Mesendoderm (in vitro differentiated cells): ENCODE measurements around the gene CDC16.

ENCODE experiments used
- DNase-seq: peaks from one replicate; pipeline ENCODE4 v3.0.0; 2013
- H2AK5ac ChIP-seq: 2 replicates; pipeline ENCODE4 v1.6.1; 2013; ENCODE audit warnings: low read length, inconsistent platforms
- H2BK120ac ChIP-seq: 2 replicates; pipeline ENCODE4 v1.6.1; 2013; ENCODE audit warnings: low read depth, mild to moderate bottlenecking, low read length, moderate library complexity, mixed read lengths
- H2BK15ac ChIP-seq: replicated peaks from 2 replicates; pipeline ENCODE4 v1.6.1; 2013; ENCODE audit warnings: low read depth, mild to moderate bottlenecking, moderate library complexity
- H2BK5ac ChIP-seq: 2 replicates; pipeline ENCODE4 v1.6.1; 2013; ENCODE audit warnings: low read length, inconsistent platforms
- H3K18ac ChIP-seq: 2 replicates; pipeline ENCODE4 v1.6.1; 2013; ENCODE audit warnings: mild to moderate bottlenecking, low read length, mixed read lengths
- H3K23ac ChIP-seq: one replicate; pipeline ENCODE4 v1.6.1; 2013; ENCODE audit warnings: low read length
- H3K27ac ChIP-seq: 2 replicates; pipeline ENCODE4 v1.5.1; 2013; ENCODE audit warnings: low read depth, mild to moderate bottlenecking, inconsistent platforms, low read length, moderate library complexity
- H3K27me3 ChIP-seq: 2 replicates; pipeline ENCODE4 v1.6.1; 2013; ENCODE audit warnings: low read length, control low read depth, mild to moderate bottlenecking, inconsistent platforms; ENCODE audit not compliant: insufficient read depth, poor library complexity
- H3K36me3 ChIP-seq: 2 replicates; pipeline ENCODE4 v1.6.1; 2013; ENCODE audit warnings: low read length, inconsistent platforms; ENCODE audit not compliant: control insufficient read depth, insufficient read depth
- H3K4ac ChIP-seq: one replicate; pipeline ENCODE4 v1.6.1; 2013; ENCODE audit warnings: low read depth, mild to moderate bottlenecking, low read length, moderate library complexity
- H3K4me1 ChIP-seq: 2 replicates; pipeline ENCODE4 v1.6.1; 2013; ENCODE audit warnings: low read depth, low read length, inconsistent platforms; ENCODE audit not compliant: control insufficient read depth
- H3K4me2 ChIP-seq: 2 replicates; pipeline ENCODE4 v1.6.1; 2013; ENCODE audit warnings: low read length
- H3K4me3 ChIP-seq: 2 replicates; pipeline ENCODE4 v1.5.1; 2013; ENCODE audit warnings: mild to moderate bottlenecking, low read length
- H3K56ac ChIP-seq: one replicate; pipeline ENCODE4 v1.6.1; 2013; ENCODE audit warnings: low read length
- H3K79me1 ChIP-seq: 2 replicates; pipeline ENCODE4 v1.6.1; 2013; ENCODE audit warnings: low read length, inconsistent platforms
- H3K79me2 ChIP-seq: 2 replicates; pipeline ENCODE4 v1.6.1; 2013; ENCODE audit warnings: mild to moderate bottlenecking, low read length; ENCODE audit not compliant: control insufficient read depth, insufficient read depth
- H3K9ac ChIP-seq: 2 replicates; pipeline ENCODE4 v1.6.1; 2013; ENCODE audit warnings: low read length, inconsistent platforms
- H4K5ac ChIP-seq: one replicate; pipeline ENCODE4 v1.6.1; 2013; ENCODE audit warnings: low read length
- H4K8ac ChIP-seq: one replicate; pipeline ENCODE4 v1.6.1; 2013; ENCODE audit warnings: low read depth, mild to moderate bottlenecking, control low read depth, low read length, moderate library complexity
- WGBS: extraction: QIAGEN DNeasy Blood & Tissue Kit; methylation state at CpG from one replicate; pipeline ENCODE4 v1.1.7; 2013; ENCODE audit warnings: low lambda C conversion rate, missing lambda C conversion rate; ENCODE audit not compliant: insufficient coverage; ENCODE audit errors: extremely low coverage; 5-methylcytosine and 5-hydroxymethylcytosine counted together

Gene CDC16

GRCh38 chr13:114264886-114265611 lies 30.4 kb downstream of the CDC16 start:
- Histone ChIP-seq H3K4me3 (no peak overlapping the region), H4K8ac (no peak overlapping the region), H2AK5ac (no peak overlapping the region), H2BK120ac (no peak overlapping the region), H3K4me2 (no peak overlapping the region), H3K79me1 (peaks cover 2% of the 10 kb centered on the region), H3K79me2 (no peaks in the 10 kb centered on the region), H3K36me3 (peaks cover 12% of the 10 kb centered on the region), H4K5ac (no peak overlapping the region), H3K9ac (no peak overlapping the region), H3K4me1 (peaks cover 2% of the 10 kb centered on the region), H3K27ac (no peak overlapping the region), H3K23ac (no peak overlapping the region), H3K56ac (no peak overlapping the region), H3K27me3 (no peaks in the 10 kb centered on the region), H3K18ac (no peak overlapping the region), H2BK5ac (no peak overlapping the region), H2BK15ac (no peak overlapping the region), H3K4ac (no peak overlapping the region)
- no CpG with 5 or more reads among the region's 8 CpGs for WGBS
- no peak for DNase-seq

- no peak overlapping the region for H2BK15ac ChIP-seq
- no peak overlapping the region for H4K8ac ChIP-seq
- peaks cover 12% of the 10 kb centered on the region for H3K36me3 ChIP-seq
- no peak overlapping the region for H2BK5ac ChIP-seq
- H3K27me3 ChIP-seq, result no peaks in the 10 kb centered on the region
- no peak overlapping the region for H4K5ac ChIP-seq
- WGBS, result no CpG with 5 or more reads among the region's 5 CpGs
- H3K23ac ChIP-seq, result no peak overlapping the region
- H2BK120ac ChIP-seq, result no peak overlapping the region
- no peak for DNase-seq
- no peak overlapping the region for H3K9ac ChIP-seq
- no peak overlapping the region for H3K4me3 ChIP-seq
- no peaks in the 10 kb centered on the region for H3K79me2 ChIP-seq
- H3K79me1 ChIP-seq, result no peaks in the 10 kb centered on the region
- H3K4me1 ChIP-seq, result no peaks in the 10 kb centered on the region
- H3K4me2 ChIP-seq, result no peak overlapping the region
- H3K27ac ChIP-seq, result no peak overlapping the region
- H2AK5ac ChIP-seq, result no peak overlapping the region
- no peak overlapping the region for H3K4ac ChIP-seq
- H3K56ac ChIP-seq, result no peak overlapping the region
- H3K18ac ChIP-seq, result no peak overlapping the region
Observed at GRCh38 chr13:114266241-114266640, 31.5 kb downstream of the CDC16 start.

DNA sequence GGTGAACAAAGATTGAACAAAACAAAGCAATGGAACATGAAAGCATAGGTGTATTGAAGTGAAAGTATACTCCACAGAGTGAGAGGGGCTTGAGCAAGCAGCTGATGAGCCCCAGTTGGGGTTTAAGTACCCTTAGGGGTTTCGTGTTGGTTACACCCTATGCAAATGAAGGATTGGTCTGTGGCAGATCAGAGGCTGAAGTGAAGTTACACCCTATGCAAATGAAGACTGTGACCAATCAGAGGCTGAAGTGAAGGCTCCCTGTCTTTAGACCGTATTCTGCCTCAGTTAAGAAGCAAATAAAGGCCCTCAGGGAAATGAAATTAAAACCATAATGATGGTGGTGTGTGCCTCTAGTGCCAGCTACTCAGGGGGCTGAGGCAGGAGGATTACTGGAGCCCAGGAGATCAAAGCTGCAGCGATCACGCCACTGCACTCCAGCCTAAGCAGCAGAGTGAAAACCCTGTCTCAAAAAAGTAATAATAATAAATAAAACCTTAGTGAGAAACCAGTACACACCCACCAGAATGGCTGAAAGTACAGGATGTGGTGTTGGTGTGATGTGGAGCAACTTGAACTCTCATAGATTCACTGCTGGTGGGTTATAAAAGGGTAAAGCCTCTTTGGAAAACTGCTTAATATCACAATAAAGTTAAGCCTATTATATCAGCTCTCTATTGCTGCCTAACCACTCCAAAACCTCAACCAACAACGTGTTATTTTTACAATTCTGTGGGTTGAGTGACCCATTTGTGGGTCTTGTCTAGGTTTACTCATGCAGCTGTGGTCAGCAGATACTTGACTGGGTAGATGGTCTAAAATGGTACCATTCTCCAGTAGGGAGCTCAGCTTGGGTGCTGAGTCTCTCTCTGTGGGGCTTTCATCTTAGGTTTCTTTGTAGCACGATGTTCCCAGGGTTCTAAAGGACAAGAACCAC lies 33.9 kb downstream of the CDC16 start:
- Histone ChIP-seq H3K36me3 (peaks cover 13% of the 10 kb centered on the region), H3K79me1 (no peaks in the 10 kb centered on the region)

DNA sequence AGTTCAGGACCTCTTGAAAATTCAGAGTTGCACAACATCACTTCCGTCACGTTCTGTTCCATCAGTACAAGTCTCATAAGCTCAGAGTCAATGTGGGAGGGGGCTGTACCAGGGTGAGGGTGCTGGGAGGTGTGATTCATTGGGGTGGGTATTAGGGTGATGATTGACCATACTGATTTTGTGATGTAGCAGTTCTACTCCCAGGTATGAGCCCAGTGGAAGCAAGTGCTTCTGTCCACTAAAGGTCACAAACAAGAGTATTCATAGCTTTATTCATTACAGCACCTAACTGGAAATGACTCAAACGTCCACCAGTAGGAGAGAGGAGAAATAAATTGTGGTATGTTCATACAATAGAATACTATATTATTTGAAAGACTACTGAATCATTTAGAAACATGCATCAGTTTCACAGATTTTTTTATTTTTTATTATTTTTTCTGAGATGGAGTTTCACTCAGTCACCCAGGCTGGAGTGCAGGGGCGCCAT lies 34.6 kb downstream of the CDC16 start:
- no peak for DNase-seq
- Histone ChIP-seq H2AK5ac (no peak overlapping the region), H3K23ac (no peak overlapping the region), H3K27ac (no peak overlapping the region), H3K4me3 (no peak overlapping the region), H3K4me2 (no peak overlapping the region), H2BK5ac (no peak overlapping the region), H3K56ac (no peak overlapping the region), H3K9ac (no peak overlapping the region), H3K18ac (no peak overlapping the region), H3K4me1 (no peaks in the 10 kb centered on the region), H3K36me3 (peaks cover 13% of the 10 kb centered on the region), H4K8ac (no peak overlapping the region), H3K27me3 (no peaks in the 10 kb centered on the region), H3K79me1 (no peaks in the 10 kb centered on the region), H2BK15ac (no peak overlapping the region), H3K4ac (no peak overlapping the region), H3K79me2 (no peaks in the 10 kb centered on the region), H4K5ac (no peak overlapping the region), H2BK120ac (no peak overlapping the region)
- WGBS, result no CpG with 5 or more reads among the region's 4 CpGs

More for the DNA sequence above, 33.9 kb downstream of the CDC16 start:
- Histone ChIP-seq H2BK5ac (no peak overlapping the region), H3K4ac (no peak overlapping the region), H3K79me2 (no peaks in the 10 kb centered on the region), H3K4me2 (no peak overlapping the region), H3K56ac (no peak overlapping the region), H3K4me3 (no peak overlapping the region), H3K27me3 (no peaks in the 10 kb centered on the region), H2AK5ac (no peak overlapping the region), H3K9ac (no peak overlapping the region), H3K27ac (no peak overlapping the region), H4K8ac (no peak overlapping the region), H2BK15ac (no peak overlapping the region), H4K5ac (no peak overlapping the region), H3K18ac (no peak overlapping the region), H3K4me1 (no peaks in the 10 kb centered on the region), H2BK120ac (no peak overlapping the region), H3K23ac (no peak overlapping the region)
- DNase-seq, result no peak
- WGBS, result no CpG with 5 or more reads among the region's 6 CpGs

GRCh38 chr13:114272977-114273376 lies 38.3 kb downstream of the CDC16 start:
- H2BK120ac ChIP-seq, result no peak overlapping the region
- H3K4me3 ChIP-seq, result no peak overlapping the region
- no peak overlapping the region for H3K23ac ChIP-seq
- WGBS, result no CpG with 5 or more reads among the region's 2 CpGs
- no peak overlapping the region for H2BK5ac ChIP-seq
- H3K4ac ChIP-seq, result no peak overlapping the region
- no peaks in the 10 kb centered on the region for H3K4me1 ChIP-seq
- no peak overlapping the region for H3K18ac ChIP-seq
- no peak overlapping the region for H3K56ac ChIP-seq
- H3K79me2 ChIP-seq, result no peaks in the 10 kb centered on the region
- no peak overlapping the region for H2AK5ac ChIP-seq
- no peak for DNase-seq
- H2BK15ac ChIP-seq, result no peak overlapping the region
- H3K79me1 ChIP-seq, result no peaks in the 10 kb centered on the region
- no peak overlapping the region for H3K27ac ChIP-seq
- H3K9ac ChIP-seq, result no peak overlapping the region
- H3K36me3 ChIP-seq, result peaks cover 11% of the 10 kb centered on the region
- no peak overlapping the region for H3K4me2 ChIP-seq
- no peak overlapping the region for H4K8ac ChIP-seq
- H4K5ac ChIP-seq, result no peak overlapping the region
- H3K27me3 ChIP-seq, result no peaks in the 10 kb centered on the region
